ENCODE data around the gene PCBP3. TPM values are rescaled to one million over a fixed set of nuclear protein-coding genes. Genes with fewer than 3 reads are reported as not detected.

The PCBP3 gene
- total RNA-seq, 4 donors from 2014 or later: 0.77 to 8.6 (median 3.2) TPM; not detected in 1

DNA sequence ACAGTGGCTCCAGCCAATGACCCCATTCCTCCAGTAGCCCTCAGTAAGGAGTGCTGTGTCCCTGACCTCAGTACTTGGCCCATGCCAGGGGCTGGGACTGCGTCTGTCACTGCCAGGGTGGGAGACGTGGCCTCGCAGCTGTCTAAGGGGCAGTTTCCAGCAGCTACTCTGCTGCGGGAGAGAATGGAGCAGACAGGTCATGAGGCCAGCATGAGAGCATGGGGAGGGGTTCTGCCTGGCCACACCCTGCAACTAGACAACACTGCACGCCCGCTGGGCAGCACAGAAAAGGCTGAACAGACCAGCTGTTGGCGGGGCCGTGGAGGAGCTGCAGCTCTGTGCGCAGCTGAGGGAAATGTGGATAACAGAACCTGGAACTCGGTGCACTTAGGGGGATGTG is 246.4 kb downstream of the PCBP3 start:
- no peak overlapping the region for H3K27ac ChIP-seq
- no peak for DNase-seq
- no peak overlapping the region for H3K4me3 ChIP-seq
- H3K4me1 ChIP-seq: peaks cover 0 to 8% of the 10 kb centered on the region in 2 donors
- no peaks in the 10 kb centered on the region for H3K27me3 ChIP-seq
- TF ChIP-seq POLR2A (IDR thresholded peaks at IDR 0.05): no peak
- no peak for TF ChIP-seq CTCF (IDR thresholded peaks at IDR 0.05)
- intact Hi-C loops (cut with DNase I; ENCODE audit: low total_unique reads): no loop called here
- no peaks in the 10 kb centered on the region for H3K36me3 ChIP-seq
- H3K9me3 ChIP-seq: no peaks in the 10 kb centered on the region

DNA sequence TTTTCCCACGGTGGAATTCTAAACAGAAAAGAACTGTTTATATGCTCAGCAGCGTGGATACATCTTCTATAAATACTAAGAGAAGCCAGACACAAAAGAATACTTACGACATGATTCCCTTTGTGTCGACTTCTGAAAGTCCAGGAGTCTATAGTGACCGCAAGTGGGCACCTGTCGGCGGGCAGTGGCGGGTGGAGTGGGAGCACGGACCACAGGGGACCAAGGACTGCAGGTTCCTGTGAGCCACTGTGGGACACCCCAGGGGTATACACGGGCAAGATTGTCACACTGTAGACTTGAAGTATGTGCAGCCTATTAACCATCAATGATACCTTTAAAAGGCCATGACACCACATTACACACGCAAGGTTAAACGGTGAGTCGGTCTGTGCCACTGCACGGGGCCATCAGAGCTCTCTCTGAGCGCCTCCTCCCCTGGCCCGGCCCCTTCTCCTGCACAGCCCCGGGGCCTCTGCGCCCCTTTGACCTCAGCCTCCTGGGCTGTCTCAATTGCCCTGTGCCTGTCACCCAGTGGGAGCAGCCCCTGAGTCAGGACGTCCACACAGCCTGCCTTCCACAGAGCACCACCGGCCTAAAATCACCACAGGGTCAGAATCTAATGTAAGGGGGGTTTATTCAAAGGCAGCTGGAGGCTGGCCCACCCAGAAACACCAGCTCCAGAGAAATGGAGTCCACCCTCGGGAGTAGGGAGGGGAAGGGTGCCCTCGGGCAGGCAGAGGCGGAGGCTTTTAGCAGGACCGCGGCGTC is 248.0 kb downstream of the PCBP3 start:
- no peaks in the 10 kb centered on the region for H3K36me3 ChIP-seq
- no peak overlapping the region for H3K4me3 ChIP-seq
- peaks cover 0 to 8% of the 10 kb centered on the region in 2 donors for H3K4me1 ChIP-seq
- intact Hi-C loops (cut with DNase I; ENCODE audit: low total_unique reads): no loop called here
- H3K27me3 ChIP-seq: no peaks in the 10 kb centered on the region
- no peak overlapping the region for H3K27ac ChIP-seq
- DNase-seq: no peak
- no peak for TF ChIP-seq CTCF (IDR thresholded peaks at IDR 0.05)
- TF ChIP-seq POLR2A (IDR thresholded peaks at IDR 0.05): no peak
- H3K9me3 ChIP-seq: no peaks in the 10 kb centered on the region

DNA sequence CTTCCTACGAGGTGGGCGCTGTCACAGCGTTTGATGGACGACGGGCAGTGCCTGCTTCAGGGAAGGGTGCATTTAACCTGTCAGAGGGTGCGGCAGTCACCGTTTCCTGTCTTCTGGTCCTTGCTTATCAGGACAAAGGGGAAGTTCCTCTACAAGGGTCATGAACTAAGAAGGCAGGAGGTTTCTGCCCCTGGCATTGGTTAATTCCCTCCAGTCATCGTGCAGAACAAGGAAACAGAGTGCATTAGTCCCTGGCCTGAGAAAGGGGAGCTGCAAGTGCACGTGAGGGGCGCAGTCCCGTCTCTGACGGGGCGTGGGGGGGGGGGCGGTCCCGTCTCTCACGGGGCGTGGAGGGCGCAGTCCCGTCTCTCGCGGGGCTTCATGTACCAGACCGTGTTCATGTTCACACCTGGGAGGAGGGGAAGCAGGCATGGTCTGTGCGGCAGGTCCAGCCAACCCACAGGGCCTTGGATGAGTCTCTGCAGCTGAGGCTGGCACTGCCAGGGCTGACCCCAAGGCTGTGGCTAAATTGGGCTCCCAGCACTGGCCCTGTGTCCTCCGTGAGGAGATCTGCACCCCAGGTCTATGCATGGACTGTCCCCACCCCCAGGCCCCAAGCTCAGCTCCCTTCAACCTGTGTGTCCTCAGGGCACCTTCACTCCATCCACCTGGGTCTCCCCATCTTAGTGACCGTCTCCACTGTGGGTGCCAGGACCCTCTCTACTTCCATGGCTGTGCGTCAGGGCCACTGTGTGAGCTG is 248.8 kb downstream of the PCBP3 start:
- TF ChIP-seq CTCF (IDR thresholded peaks at IDR 0.05) (no peak), POLR2A (IDR thresholded peaks at IDR 0.05) (no peak)
- no peak overlapping the region for H3K4me3 ChIP-seq
- no peaks in the 10 kb centered on the region for H3K9me3 ChIP-seq
- H3K27ac ChIP-seq: no peak overlapping the region
- H3K36me3 ChIP-seq: no peaks in the 10 kb centered on the region
- DNase-seq: no peak
- peaks cover 0 to 8% of the 10 kb centered on the region in 2 donors for H3K4me1 ChIP-seq
- H3K27me3 ChIP-seq: no peaks in the 10 kb centered on the region
- intact Hi-C loops (cut with DNase I; ENCODE audit: low total_unique reads): no loop called here

DNA sequence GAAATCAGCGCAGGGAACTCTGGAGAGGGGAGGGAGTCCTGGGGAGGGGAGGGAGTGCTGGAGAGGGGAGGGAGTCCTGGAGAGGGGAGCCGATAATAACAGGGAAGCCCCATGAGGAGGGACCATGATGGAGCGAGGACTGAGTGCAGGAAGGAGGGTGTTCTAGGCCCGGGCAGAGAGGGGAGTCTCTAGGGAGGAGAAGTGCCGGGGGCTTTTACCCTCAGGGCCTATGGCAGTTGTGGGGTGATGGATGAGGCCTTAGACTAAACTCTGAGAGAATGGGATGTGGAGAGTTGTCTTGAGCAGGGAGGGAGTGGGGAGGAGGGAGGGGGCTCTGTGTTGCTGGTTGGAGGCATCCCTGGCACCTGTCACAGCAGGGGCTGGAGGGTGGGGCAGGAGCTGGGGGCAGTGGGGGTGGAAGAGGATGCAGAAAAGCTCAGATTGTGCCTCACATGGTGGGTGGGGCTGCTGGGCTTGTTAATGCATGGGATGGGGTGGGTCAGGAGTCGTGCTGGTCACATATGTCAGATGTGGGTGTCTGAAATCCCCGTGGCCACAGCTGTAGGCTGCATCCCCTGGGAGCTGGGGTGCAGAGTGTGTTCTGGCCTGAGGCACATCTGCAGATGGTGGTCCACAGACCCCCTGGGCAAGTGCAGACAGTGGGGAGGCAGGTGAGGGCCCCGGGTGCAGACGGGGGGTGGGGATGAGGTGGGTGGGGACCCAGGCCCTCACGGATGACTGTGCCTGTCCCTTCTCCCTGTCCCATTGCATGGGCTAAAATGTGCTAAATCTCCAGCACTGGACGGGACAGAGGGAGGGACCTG is 249.6 kb downstream of the PCBP3 start:
- no peak overlapping the region for H3K4me3 ChIP-seq
- TF ChIP-seq CTCF (IDR thresholded peaks at IDR 0.05) (no peak), POLR2A (IDR thresholded peaks at IDR 0.05) (no peak)
- no peaks in the 10 kb centered on the region for H3K27me3 ChIP-seq
- no peaks in the 10 kb centered on the region for H3K36me3 ChIP-seq
- no peaks in the 10 kb centered on the region for H3K9me3 ChIP-seq
- no peak for DNase-seq
- intact Hi-C loops (cut with DNase I; ENCODE audit: low total_unique reads): no loop called here
- H3K27ac ChIP-seq: no peak overlapping the region
- peaks cover 0 to 8% of the 10 kb centered on the region in 2 donors for H3K4me1 ChIP-seq
